Measurements from ENCODE around the gene COPB2. TPM values are rescaled to one million over a fixed set of nuclear protein-coding genes. Genes with fewer than 3 reads are reported as not detected.

COPB2 gene
- total RNA-seq, 2 donors from 2014 or later = 161 to 184 TPM

DNA sequence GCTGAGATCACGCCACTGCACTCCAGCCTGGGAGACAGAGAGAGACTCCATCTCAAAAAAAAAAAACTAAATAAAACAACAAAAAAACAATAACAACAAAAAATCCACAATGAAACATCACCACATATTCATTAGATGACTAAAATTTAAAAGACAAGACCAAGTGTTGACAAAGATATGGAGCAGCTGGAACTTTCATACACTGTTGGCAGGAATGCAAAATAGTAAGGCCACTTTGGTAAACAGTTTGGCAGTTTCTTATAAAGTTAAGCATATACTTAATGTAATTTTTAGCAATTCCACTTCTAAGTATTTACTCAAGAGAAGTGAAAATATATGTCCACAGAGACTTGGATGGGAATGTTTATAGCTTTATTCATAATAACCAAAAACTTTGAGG, 43.6 kb upstream of the COPB2 start:
- Mint-ChIP-seq H3K27ac (no peak overlapping the region), H3K4me3 (no peak overlapping the region), H3K9me3 (peaks cover 4% of the 10 kb centered on the region), H3K36me3 (ENCODE audit: low read depth) (peaks cover 9% of the 10 kb centered on the region), H3K4me1 (peaks cover 2% of the 10 kb centered on the region), H3K27me3 (ENCODE audit: insufficient read depth) (no peaks in the 10 kb centered on the region)
- H3K27ac ChIP-seq (ENCODE audit: low read depth, low read length) = no peak overlapping the region
- no peaks in the 10 kb centered on the region for H3K9me3 ChIP-seq (ENCODE audit: control insufficient read depth, low read length)
- TF ChIP-seq, protein P1, sequence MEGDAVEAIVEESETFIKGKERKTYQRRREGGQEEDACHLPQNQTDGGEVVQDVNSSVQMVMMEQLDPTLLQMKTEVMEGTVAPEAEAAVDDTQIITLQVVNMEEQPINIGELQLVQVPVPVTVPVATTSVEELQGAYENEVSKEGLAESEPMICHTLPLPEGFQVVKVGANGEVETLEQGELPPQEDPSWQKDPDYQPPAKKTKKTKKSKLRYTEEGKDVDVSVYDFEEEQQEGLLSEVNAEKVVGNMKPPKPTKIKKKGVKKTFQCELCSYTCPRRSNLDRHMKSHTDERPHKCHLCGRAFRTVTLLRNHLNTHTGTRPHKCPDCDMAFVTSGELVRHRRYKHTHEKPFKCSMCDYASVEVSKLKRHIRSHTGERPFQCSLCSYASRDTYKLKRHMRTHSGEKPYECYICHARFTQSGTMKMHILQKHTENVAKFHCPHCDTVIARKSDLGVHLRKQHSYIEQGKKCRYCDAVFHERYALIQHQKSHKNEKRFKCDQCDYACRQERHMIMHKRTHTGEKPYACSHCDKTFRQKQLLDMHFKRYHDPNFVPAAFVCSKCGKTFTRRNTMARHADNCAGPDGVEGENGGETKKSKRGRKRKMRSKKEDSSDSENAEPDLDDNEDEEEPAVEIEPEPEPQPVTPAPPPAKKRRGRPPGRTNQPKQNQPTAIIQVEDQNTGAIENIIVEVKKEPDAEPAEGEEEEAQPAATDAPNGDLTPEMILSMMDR (conservative IDR thresholded peaks at IDR 0.05) = no peak
- H3K27me3 ChIP-seq (ENCODE audit: control insufficient read depth, insufficient read depth, low read length, poor library complexity, severe bottlenecking) = no peaks in the 10 kb centered on the region
- H3K4me3 ChIP-seq (ENCODE audit: low read length) = no peak overlapping the region
- DNase-seq = no peak
- WGBS, 2 experiments (ENCODE audit: insufficient coverage in 1 of 2, insufficient read length in 1 of 2) = 83% methylated on average over 1 of the region's 1 CpG; no CpG with 5 or more reads in 1 of the 2 experiments
- peaks cover 4% of the 10 kb centered on the region for H3K36me3 ChIP-seq (ENCODE audit: control insufficient read depth, insufficient read depth, low read length)
- H3K4me1 ChIP-seq (ENCODE audit: control insufficient read depth, insufficient read depth, low read length) = no peaks in the 10 kb centered on the region
- H3K9ac ChIP-seq (ENCODE audit: extremely low read depth, low read length, poor library complexity, severe bottlenecking) = no peak overlapping the region

DNA sequence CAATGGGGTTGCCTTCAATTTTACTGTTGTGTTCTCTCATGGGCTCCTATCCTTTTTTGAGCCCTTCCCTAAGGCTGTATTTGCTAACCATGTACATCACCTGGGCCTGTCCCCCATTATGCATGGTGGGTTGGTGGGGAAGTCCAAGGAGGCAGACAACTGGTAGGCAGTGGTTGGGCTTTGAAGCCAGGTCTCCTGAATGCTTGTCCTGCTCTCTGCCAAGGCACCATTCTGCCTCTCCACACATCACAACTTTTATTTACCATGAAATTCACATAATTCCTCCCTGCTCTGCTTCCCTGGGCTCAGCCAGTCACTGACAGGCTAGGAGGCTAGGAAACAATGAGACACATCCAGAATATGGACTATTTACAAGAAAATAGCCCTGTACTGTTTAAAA, 41.0 kb upstream of the COPB2 start:
- no peak overlapping the region for H3K27ac ChIP-seq (ENCODE audit: low read depth, low read length)
- H3K9me3 Mint-ChIP-seq = peaks cover 4% of the 10 kb centered on the region
- no peak overlapping the region for H3K27ac Mint-ChIP-seq
- peaks cover 4% of the 10 kb centered on the region for H3K36me3 ChIP-seq (ENCODE audit: control insufficient read depth, insufficient read depth, low read length)
- peaks cover 2% of the 10 kb centered on the region for H3K4me1 Mint-ChIP-seq
- no peak overlapping the region for H3K4me3 Mint-ChIP-seq
- H3K36me3 Mint-ChIP-seq (ENCODE audit: low read depth) = peaks cover 9% of the 10 kb centered on the region
- H3K9ac ChIP-seq (ENCODE audit: extremely low read depth, low read length, poor library complexity, severe bottlenecking) = no peak overlapping the region
- H3K4me3 ChIP-seq (ENCODE audit: low read length) = no peak overlapping the region
- peak; percentile 31 for DNase-seq
- no peaks in the 10 kb centered on the region for H3K9me3 ChIP-seq (ENCODE audit: control insufficient read depth, low read length)
- H3K27me3 Mint-ChIP-seq (ENCODE audit: insufficient read depth) = no peaks in the 10 kb centered on the region
- H3K27me3 ChIP-seq (ENCODE audit: control insufficient read depth, insufficient read depth, low read length, poor library complexity, severe bottlenecking) = no peaks in the 10 kb centered on the region
- TF ChIP-seq, protein P1 (conservative IDR thresholded peaks at IDR 0.05) = no peak
- no peaks in the 10 kb centered on the region for H3K4me1 ChIP-seq (ENCODE audit: control insufficient read depth, insufficient read depth, low read length)

DNA sequence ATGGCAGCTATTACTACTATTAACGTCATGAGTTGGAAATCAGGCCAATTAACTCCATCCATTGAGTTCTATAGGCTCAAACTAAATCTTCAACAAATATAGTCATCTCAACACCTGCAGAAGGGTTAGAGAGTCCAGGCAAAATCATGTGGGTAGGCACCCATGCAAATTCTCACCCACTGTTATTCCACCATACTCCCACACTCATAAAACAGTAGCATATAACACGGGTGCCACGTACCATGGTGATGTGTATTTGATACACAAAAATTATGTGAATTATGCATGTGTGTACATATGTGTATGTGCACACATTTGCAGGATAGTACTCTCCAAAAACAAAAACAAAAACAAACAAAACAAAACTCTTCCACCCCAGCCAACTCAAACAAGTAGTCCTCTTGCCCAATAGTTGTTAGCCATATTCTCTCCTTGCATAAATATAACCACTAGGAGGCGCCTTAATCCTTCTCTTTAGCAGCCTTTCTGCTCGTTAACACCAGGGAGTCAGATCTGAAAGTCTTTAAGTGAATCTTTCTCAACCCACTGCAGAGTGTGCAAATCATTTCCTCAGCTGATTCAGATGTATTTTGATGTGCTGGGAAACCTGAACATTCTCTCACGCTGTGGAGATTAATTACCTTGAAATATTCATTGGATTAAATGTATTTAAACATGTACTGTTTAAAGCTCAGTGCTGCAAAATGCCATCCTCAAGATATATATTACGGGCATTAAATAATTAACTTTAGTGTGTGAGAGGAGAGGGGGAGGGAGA, 38.0 kb upstream of the COPB2 start:
- Mint-ChIP-seq H3K4me3 (no peak overlapping the region), H3K27me3 (ENCODE audit: insufficient read depth) (no peaks in the 10 kb centered on the region), H3K27ac (no peak overlapping the region), H3K36me3 (ENCODE audit: low read depth) (peaks cover 6% of the 10 kb centered on the region), H3K9me3 (no peaks in the 10 kb centered on the region), H3K4me1 (peaks cover 2% of the 10 kb centered on the region)
- Histone ChIP-seq H3K27ac (ENCODE audit: low read depth, low read length) (no peak overlapping the region), H3K4me3 (ENCODE audit: low read length) (no peak overlapping the region), H3K4me1 (ENCODE audit: control insufficient read depth, insufficient read depth, low read length) (no peaks in the 10 kb centered on the region), H3K9ac (ENCODE audit: extremely low read depth, low read length, poor library complexity, severe bottlenecking) (no peak overlapping the region), H3K36me3 (ENCODE audit: control insufficient read depth, insufficient read depth, low read length) (no peaks in the 10 kb centered on the region), H3K9me3 (ENCODE audit: control insufficient read depth, low read length) (no peaks in the 10 kb centered on the region), H3K27me3 (ENCODE audit: control insufficient read depth, insufficient read depth, low read length, poor library complexity, severe bottlenecking) (no peaks in the 10 kb centered on the region)
- WGBS, 2 experiments (ENCODE audit: insufficient coverage in 1 of 2, insufficient read length in 1 of 2) = 39 to 50% methylated on average over 2 to 5 of the region's 7 CpGs
- TF ChIP-seq, protein P1 (conservative IDR thresholded peaks at IDR 0.05) = peak; percentile 91
- DNase-seq = peak; percentile 33
